Right lobe of liver (tissue), 6 donors: ENCODE measurements around the gene ACTRT3. TPM values are rescaled to one million over a fixed set of nuclear protein-coding genes. Genes with fewer than 3 reads are reported as not detected.

Experiments used
- ATAC-seq, 4 donors: fragments of 200-7000 bp; cut with Tn5 transposase; one replicate each; pipeline ENCODE4 v1.9.1; 2020; ENCODE audit warnings: mild to moderate bottlenecking in 4 of 4, moderate library complexity in 4 of 4
- DNase-seq, 3 donors: peaks; one replicate each; pipeline ENCODE4 v3.0.0-alpha.2; 2020
- H3K27ac ChIP-seq, 3 donors: fragments of 200-600 bp; one replicate each; pipeline ENCODE4 v1.8.0; 2022
- H3K27me3 ChIP-seq, 2 donors: fragments of 200-600 bp; one replicate each; pipeline ENCODE4 v1.8.0; 2022
- H3K36me3 ChIP-seq, 4 donors: fragments of 200-600 bp; sonication (generic) in 1 of 4; one replicate each; pipeline versions ENCODE4 v1.5.1 to v1.8.0; 2017 to 2022; ENCODE audit warnings: control low read depth in 1 of 4
- H3K4me1 ChIP-seq, 4 donors: fragments of 200-600 bp; sonication (generic) in 1 of 4; one replicate each; pipeline versions ENCODE4 v1.5.1 to v1.8.0; 2017 to 2022; ENCODE audit warnings: control low read depth in 1 of 4
- H3K4me3 ChIP-seq, 3 donors: fragments of 200-600 bp; one replicate each; pipeline ENCODE4 v1.8.0; 2022
- H3K9me3 ChIP-seq, 4 donors: fragments of 200-600 bp; sonication (generic) in 1 of 4; one replicate each; pipeline versions ENCODE4 v1.5.1 to v1.8.0; 2017 to 2022; ENCODE audit warnings: control low read depth in 1 of 4
- POLR2A ChIP-seq: fragments of 450-650 bp; IDR thresholded peaks from one replicate; pipeline ENCODE4 v1.6.1; 2017; ENCODE audit warnings: antibody characterized with exemption, mild to moderate bottlenecking
- WGBS: methylation state at CpG from one replicate; pipeline ENCODE4 v1.1.6; 2018; ENCODE audit warnings: low coverage, low lambda C conversion rate; ENCODE audit not compliant: insufficient coverage; ENCODE audit errors: missing lambda C conversion rate; 5-methylcytosine and 5-hydroxymethylcytosine counted together
- intact Hi-C, 2 donors: fragments of 100-400 bp; cut with DNase I; formaldehyde crosslinking; loops; one replicate each; pipeline versions ENCODE4 v1.11.2 to v1.14.1; 2022
- long read RNA-seq: library from polyadenylated mRNA; unstranded; transcript quantifications from one replicate; pipeline ENCODE4 v2.0.0, GENCODE V29; 2019
- total RNA-seq, 6 experiments: library from RNA; depleted of rRNA in 2 of 6; stranded (reverse); fragments of >200 nt in 2 of 6; fragmentation: NEBNext Ultra II Directional in 3 of 6; extraction: Animal tissue kit (Norgen Biotek cat#: 25700) in 3 of 6; gene quantifications; one replicate each; pipeline versions ENCODE4 v1.1.0 to v1.2.4, GENCODE V29; 2016 to 2023
- TF ChIP-seq, protein P1 (sequence below), 4 donors: fragments of 200-600 bp in 3 of 4; fragments of 450-650 bp in 1 of 4; IDR thresholded peaks; one replicate each; pipeline versions ENCODE4 v1.5.1 to v1.8.0; 2016 to 2022; ENCODE audit warnings: antibody characterized with exemption in 4 of 4, mild to moderate bottlenecking in 2 of 4
- donor health status: DM: no; HTN: yes; CAD: no.
- donor health status: DM: no; HTN: no; CAD: no.
- donor health status: DM: no; HTN: no; CAD: no.
- donor health status: DM: no; HTN: yes; CAD: no.
- donor health status: DM: no; HTN: yes; CAD: no.

The ACTRT3 gene
- 1 to 10 TPM; 1.1 to 2.3 (median 1.6) TPM for total RNA-seq
- long read RNA-seq, result 0 reads

DNA sequence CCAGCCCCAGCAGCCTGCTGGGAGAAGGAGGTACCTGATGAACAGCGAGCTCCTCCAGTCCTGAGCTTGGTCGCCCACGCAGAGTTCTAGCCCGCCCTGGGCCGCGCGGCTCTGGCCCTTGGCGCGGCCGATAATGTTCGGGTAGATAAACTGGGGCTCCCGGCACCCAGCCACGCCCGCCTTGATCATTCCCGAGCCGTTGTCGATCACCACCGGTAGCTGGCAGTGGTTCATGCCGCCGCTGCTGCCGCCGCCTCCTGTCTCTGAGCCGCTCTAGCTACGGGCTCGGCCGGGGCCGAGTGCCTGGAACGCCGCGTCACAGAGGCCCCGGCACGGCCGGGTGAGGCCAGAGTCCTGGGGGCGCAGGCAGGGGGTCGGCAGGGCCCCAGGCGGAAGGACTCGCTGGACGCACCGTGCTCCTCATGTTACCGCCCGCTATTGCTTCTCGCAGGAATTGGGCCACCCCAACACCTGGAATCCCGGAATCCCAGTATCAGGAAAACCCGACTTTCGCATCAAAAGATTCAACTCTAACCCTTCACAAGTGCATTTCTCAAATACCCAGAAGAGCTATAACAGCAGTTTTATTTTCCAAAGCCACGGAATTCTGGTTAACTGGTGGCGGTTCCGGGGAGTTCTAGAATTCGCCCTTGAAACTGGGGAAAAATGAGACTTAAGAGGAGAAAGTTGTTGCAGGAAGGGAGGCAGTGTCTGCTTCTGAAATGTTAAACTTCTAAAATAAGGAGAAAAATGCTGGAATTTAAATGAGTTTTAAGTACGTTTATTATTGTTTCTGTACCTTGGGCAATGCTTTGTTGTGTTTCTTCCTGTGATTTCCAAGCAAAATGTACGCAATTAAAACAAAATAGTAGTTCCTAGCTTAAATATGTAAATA is at the start of gene ACTRT3:
TSS of gene ACTRT3 (minus strand) at position 275 of the 895 bp plus-strand sequence. CDS start at position 234, 41 bp downstream.
- intact Hi-C loops, result no loop called here
- DNase-seq, result peak; percentile 74 to 80 (median 78)
- Histone ChIP-seq H3K4me3 (peak within 1 kb of the TSS; percentile 48 to 69 (median 58)), H3K9me3 (no peaks in the 10 kb centered on the region), H3K4me1 (peaks cover 0 to 9% (median 0%) of the 10 kb centered on the region in 4 donors), H3K27ac (peak within 1 kb of the TSS; percentile 74 to 92 (median 90)), H3K36me3 (peaks cover 0 to 3% (median 0%) of the 10 kb centered on the region in 4 donors), H3K27me3 (no peaks in the 10 kb centered on the region)
- WGBS, result 0% methylated on average over 29 of the region's 51 CpGs
- ATAC-seq, result peak; percentile 10 to 53 (median 20)
- peak; percentile 78 for TF ChIP-seq POLR2A
- TF ChIP-seq, protein P1, sequence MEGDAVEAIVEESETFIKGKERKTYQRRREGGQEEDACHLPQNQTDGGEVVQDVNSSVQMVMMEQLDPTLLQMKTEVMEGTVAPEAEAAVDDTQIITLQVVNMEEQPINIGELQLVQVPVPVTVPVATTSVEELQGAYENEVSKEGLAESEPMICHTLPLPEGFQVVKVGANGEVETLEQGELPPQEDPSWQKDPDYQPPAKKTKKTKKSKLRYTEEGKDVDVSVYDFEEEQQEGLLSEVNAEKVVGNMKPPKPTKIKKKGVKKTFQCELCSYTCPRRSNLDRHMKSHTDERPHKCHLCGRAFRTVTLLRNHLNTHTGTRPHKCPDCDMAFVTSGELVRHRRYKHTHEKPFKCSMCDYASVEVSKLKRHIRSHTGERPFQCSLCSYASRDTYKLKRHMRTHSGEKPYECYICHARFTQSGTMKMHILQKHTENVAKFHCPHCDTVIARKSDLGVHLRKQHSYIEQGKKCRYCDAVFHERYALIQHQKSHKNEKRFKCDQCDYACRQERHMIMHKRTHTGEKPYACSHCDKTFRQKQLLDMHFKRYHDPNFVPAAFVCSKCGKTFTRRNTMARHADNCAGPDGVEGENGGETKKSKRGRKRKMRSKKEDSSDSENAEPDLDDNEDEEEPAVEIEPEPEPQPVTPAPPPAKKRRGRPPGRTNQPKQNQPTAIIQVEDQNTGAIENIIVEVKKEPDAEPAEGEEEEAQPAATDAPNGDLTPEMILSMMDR (IDR thresholded peaks at IDR 0.05), result no peak

DNA sequence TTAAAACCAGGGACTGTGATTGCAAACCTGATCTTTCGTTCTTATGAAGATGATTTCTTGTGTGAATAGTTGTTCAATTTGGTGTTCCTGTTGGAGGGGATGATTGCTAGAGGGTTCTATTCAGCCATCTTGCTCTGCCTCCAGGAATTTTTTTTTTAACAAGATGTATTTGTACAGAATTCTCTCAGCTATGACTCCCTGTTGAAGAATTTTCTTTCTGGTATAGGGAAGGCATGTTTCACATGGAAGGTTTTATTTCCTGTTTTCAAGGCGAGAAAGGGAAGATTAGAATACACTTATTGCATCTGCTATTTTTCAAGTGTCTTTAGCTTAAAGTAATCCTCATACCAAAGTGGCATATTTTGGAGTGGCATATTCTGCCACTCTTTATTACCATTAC is 49.0 kb upstream of the ACTRT3 start:
- Histone ChIP-seq H3K36me3 (no peaks in the 10 kb centered on the region), H3K4me3 (no peak overlapping the region), H3K4me1 (no peaks in the 10 kb centered on the region), H3K27ac (no peak overlapping the region), H3K9me3 (no peaks in the 10 kb centered on the region), H3K27me3 (no peaks in the 10 kb centered on the region)
- ATAC-seq (no peak), DNase-seq (no peak)
- TF ChIP-seq POLR2A, result no peak
- TF ChIP-seq, protein P1 (IDR thresholded peaks at IDR 0.05), result no peak
- intact Hi-C loops, result no loop called here
- 70% methylated on average over 2 of the region's 2 CpGs for WGBS

DNA sequence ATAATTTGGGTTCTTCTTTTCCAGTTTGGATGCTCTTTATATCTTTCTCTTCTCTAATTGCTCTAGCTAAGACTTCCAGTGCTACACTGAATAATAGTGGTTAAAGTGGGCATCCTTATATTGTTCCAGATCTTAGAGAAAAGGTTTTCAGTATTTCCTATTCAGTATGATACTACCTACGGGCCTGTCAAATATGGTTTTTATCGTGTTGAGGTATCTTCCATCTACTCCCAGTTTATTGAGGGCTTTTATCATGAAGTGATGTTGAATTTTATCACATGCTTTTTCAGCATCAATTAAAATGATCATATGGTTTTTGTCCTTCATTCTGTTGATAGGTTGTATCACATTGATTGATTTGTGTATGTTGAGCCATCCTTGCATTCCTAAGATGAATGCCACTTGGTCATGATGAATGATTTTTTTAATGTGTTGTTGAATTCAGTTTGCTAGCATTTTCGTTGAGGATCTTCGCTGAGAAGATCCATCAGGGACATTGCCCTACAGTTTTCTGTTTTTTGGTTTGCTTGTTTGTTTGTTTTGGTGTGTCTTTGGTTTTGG is 46.3 kb upstream of the ACTRT3 start:
- Histone ChIP-seq H3K9me3 (no peaks in the 10 kb centered on the region), H3K36me3 (no peaks in the 10 kb centered on the region), H3K27me3 (no peaks in the 10 kb centered on the region), H3K27ac (no peak overlapping the region), H3K4me1 (peaks cover 0 to 8% (median 0%) of the 10 kb centered on the region in 4 donors), H3K4me3 (no peak overlapping the region)
- intact Hi-C loops, result no loop called here
- no peak for DNase-seq
- no peak for TF ChIP-seq POLR2A
- TF ChIP-seq, protein P1 (IDR thresholded peaks at IDR 0.05), result no peak
- ATAC-seq, result no peak
- 81% methylated on average over 4 of the region's 4 CpGs for WGBS

DNA sequence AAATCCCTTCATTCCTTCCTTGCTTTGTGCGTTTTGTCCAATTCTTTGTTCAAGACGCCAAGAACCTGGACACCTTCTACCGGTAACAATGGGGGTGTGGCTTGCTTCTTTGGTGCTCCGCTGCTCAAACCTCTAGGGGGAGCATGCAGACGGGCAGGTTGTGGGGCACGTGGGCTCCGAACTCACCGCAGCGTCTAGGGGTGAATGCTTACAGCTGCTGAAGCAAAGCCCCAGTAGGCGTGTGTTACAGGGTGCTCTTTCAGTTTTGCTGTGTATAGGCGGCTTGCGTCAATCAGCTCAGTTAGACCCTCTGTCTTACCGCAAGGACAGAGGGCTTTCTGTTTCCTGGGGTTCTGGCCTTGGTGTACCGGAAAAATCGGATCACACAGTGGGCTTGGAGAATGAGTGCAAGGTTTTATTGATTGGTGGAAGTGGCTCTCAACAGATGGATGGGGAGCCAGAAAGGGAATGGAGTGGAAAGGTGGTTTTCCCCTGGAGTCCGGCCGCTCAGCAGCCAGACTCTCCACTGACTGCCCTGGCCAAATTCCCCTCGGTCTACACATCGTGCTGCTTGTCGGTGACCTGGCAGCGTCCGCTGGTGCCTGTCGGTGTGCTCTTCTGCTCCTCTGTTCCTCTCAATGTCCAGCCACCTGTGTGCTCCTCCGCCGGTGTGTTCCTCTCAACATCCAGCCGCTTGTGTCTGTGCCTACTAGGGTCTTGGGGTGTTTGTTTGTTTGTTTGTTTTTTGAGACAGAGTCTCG is 44.6 kb upstream of the ACTRT3 start:
- Histone ChIP-seq H3K36me3 (no peaks in the 10 kb centered on the region), H3K4me3 (peak overlapping the region; percentile 20 to 44 (median 27)), H3K27me3 (no peaks in the 10 kb centered on the region), H3K9me3 (no peaks in the 10 kb centered on the region), H3K4me1 (peaks cover 0 to 8% (median 0%) of the 10 kb centered on the region in 4 donors), H3K27ac (no peak overlapping the region)
- peak in 1 of 3 donors; percentile 29 for DNase-seq
- ATAC-seq, result peak; percentile 34 to 47 (median 42)
- TF ChIP-seq, protein P1 (IDR thresholded peaks at IDR 0.05), result peak in 3 of 4 donors; percentile 18 to 32 (median 25)
- TF ChIP-seq POLR2A, result no peak
- WGBS, result 55% methylated on average over 6 of the region's 27 CpGs
- intact Hi-C loops, result no loop called here
